IMR-90 (cell line): ENCODE data around the gene KLF7. TPM values are rescaled to one million over a fixed set of nuclear protein-coding genes. Genes with fewer than 3 reads are reported as not detected.

Experiments used
- ATAC-seq: fragments of 200-7000 bp; cut with Tn5 transposase; 2 replicates; pipeline ENCODE4 v1.9.1; 2020; ENCODE audit warnings: low read depth, mild to moderate bottlenecking, moderate library complexity
- BruUV-seq: library from RNA; stranded (reverse); fragments of 400-500 nt; replicated peaks from 2 replicates; lab custom pipeline; 2021; lab: Mats Ljungman, UMichigan
- CTCF ChIA-PET: fragments of 300-600 bp; formaldehyde crosslinking; extraction: SDS; loops from one replicate; lab custom pipeline; 2021; ENCODE audit warnings: antibody characterized with exemption; lab: Yijun Ruan, JAX
- POLR2A ChIA-PET: fragments of 300-600 bp; sonication (Branson Sonifier 250); formaldehyde crosslinking; loops from one replicate; lab custom pipeline; 2022; ENCODE audit warnings: antibody characterized with exemption; ENCODE audit not compliant: unreplicated experiment; lab: Charles Lee
- DNase-seq: peaks from one replicate; pipeline ENCODE4 v3.0.0; 2013
- H2AFZ ChIP-seq: replicated peaks from 2 replicates; pipeline ENCODE3; 2013; ENCODE audit warnings: low read length, mild to moderate bottlenecking; ENCODE audit not compliant: poor library complexity
- H2AK5ac ChIP-seq: 2 replicates; pipeline ENCODE4 v1.6.1; 2013; ENCODE audit warnings: low read depth, low read length, inconsistent platforms
- H2AK9ac ChIP-seq: replicated peaks from 2 replicates; pipeline ENCODE3; 2013; ENCODE audit warnings: mild to moderate bottlenecking, low read depth, low read length, moderate library complexity; ENCODE audit not compliant: poor library complexity
- H2BK120ac ChIP-seq: 2 replicates; pipeline ENCODE4 v1.6.1; 2013; ENCODE audit warnings: low read depth, low read length, inconsistent platforms
- H2BK15ac ChIP-seq: 3 replicates; pipeline ENCODE4 v1.6.1; 2013; ENCODE audit warnings: low read depth, low read length, inconsistent platforms
- H2BK20ac ChIP-seq: 2 replicates; pipeline ENCODE4 v1.6.1; 2013; ENCODE audit warnings: low read depth, mild to moderate bottlenecking, inconsistent platforms, low read length, moderate library complexity
- H2BK5ac ChIP-seq: 2 replicates; pipeline ENCODE4 v1.6.1; 2013; ENCODE audit warnings: mild to moderate bottlenecking, low read depth, low read length, inconsistent platforms; ENCODE audit not compliant: poor library complexity, severe bottlenecking
- H3K14ac ChIP-seq: replicated peaks from 2 replicates; pipeline ENCODE4 v1.6.1; 2013; ENCODE audit warnings: low read depth, low read length, inconsistent platforms
- H3K18ac ChIP-seq: 2 replicates; pipeline ENCODE4 v1.6.1; 2013; ENCODE audit warnings: low read depth, low read length, control low read depth
- H3K23ac ChIP-seq: 2 replicates; pipeline ENCODE4 v1.6.1; 2013; ENCODE audit warnings: low read depth, low read length, inconsistent platforms
- H3K27ac ChIP-seq: 2 replicates; pipeline ENCODE4 v1.5.1; 2013; ENCODE audit warnings: mild to moderate bottlenecking, control low read depth, low read length; ENCODE audit not compliant: insufficient read depth
- H3K27me3 ChIP-seq: 2 replicates; pipeline ENCODE4 v1.6.1; 2013; ENCODE audit warnings: low read length; ENCODE audit not compliant: control insufficient read depth, insufficient read depth
- H3K36me3 ChIP-seq: 2 replicates; pipeline ENCODE4 v1.6.1; 2013; ENCODE audit warnings: low read length, mixed read lengths; ENCODE audit not compliant: control insufficient read depth, insufficient read depth
- H3K4ac ChIP-seq: 2 replicates; pipeline ENCODE4 v1.6.1; 2013; ENCODE audit warnings: low read depth, low read length, inconsistent platforms
- H3K4me1 ChIP-seq: 2 replicates; pipeline ENCODE4 v1.6.1; 2013; ENCODE audit warnings: low read length, mixed read lengths; ENCODE audit not compliant: control insufficient read depth, insufficient read depth
- H3K4me2 ChIP-seq: 2 replicates; pipeline ENCODE4 v1.6.1; 2013; ENCODE audit warnings: low read depth, mild to moderate bottlenecking, control low read depth, low read length, moderate library complexity
- H3K4me3 ChIP-seq: 2 replicates; pipeline ENCODE4 v1.5.1; 2013; ENCODE audit warnings: low read depth, mild to moderate bottlenecking, control low read depth, low read length, moderate library complexity; ENCODE audit not compliant: insufficient read depth
- H3K56ac ChIP-seq: 2 replicates; pipeline ENCODE4 v1.6.1; 2013; ENCODE audit warnings: low read length, inconsistent platforms; ENCODE audit not compliant: insufficient read depth; ENCODE audit errors: extremely low read depth
- H3K79me1 ChIP-seq, 2 experiments: 2 replicates each; pipeline ENCODE4 v1.6.1; 2013; ENCODE audit warnings: low read length in 2 of 2, inconsistent platforms in 1 of 2, low read depth in 1 of 2
- H3K9ac ChIP-seq: 2 replicates; pipeline ENCODE4 v1.6.1; 2013; ENCODE audit warnings: low read depth, low read length, control low read depth
- H3K9me1 ChIP-seq: 2 replicates; pipeline ENCODE4 v1.6.1; 2013; ENCODE audit warnings: low read length, inconsistent platforms; ENCODE audit not compliant: insufficient read depth
- H3K9me3 ChIP-seq: 2 replicates; pipeline ENCODE4 v1.6.1; 2013; ENCODE audit warnings: low read length; ENCODE audit not compliant: control insufficient read depth, insufficient read depth
- H4K20me1 ChIP-seq: 2 replicates; pipeline ENCODE4 v1.6.1; 2013; ENCODE audit warnings: low read length, inconsistent platforms; ENCODE audit not compliant: insufficient read depth
- H4K5ac ChIP-seq: 2 replicates; pipeline ENCODE4 v1.6.1; 2013; ENCODE audit warnings: mild to moderate bottlenecking, low read depth, low read length, control low read depth
- H4K8ac ChIP-seq, 2 experiments: 2 replicates each; pipeline ENCODE4 v1.6.1; 2013; ENCODE audit warnings: low read depth in 2 of 2, low read length in 2 of 2, control low read depth in 1 of 2, inconsistent platforms in 1 of 2
- H4K91ac ChIP-seq: 2 replicates; pipeline ENCODE4 v1.6.1; 2013; ENCODE audit warnings: low read depth, low read length, inconsistent platforms; ENCODE audit not compliant: insufficient read depth
- CEBPB ChIP-seq: IDR thresholded peaks from 2 replicates; pipeline ENCODE4 v1.6.1; 2012; ENCODE audit warnings: low read depth, low read length, improper control_type of control experiment
- MAFK ChIP-seq: IDR thresholded peaks from 2 replicates; pipeline ENCODE4 v1.6.1; 2012; ENCODE audit warnings: low read depth, low read length, improper control_type of control experiment
- NFE2L2 ChIP-seq: fragments of 150-350 bp; IDR thresholded peaks from 2 replicates; pipeline ENCODE4 v1.6.1; 2016; ENCODE audit warnings: low read depth, mild to moderate bottlenecking, low read length
- RCOR1 ChIP-seq: IDR thresholded peaks from 2 replicates; pipeline ENCODE4 v1.6.1; 2012; ENCODE audit warnings: mild to moderate bottlenecking, low read length, improper control_type of control experiment; ENCODE audit not compliant: insufficient replicate concordance
- SMC3 ChIP-seq: fragments of 150-350 bp; IDR thresholded peaks from 2 replicates; pipeline ENCODE4 v1.6.1; 2016; ENCODE audit warnings: low read depth, mild to moderate bottlenecking, antibody characterized with exemption, low read length, moderate library complexity
- WGBS, 2 experiments: methylation state at CpG; one replicate each; pipeline versions ENCODE4 v1.1.5 to v1.1.7; 2013; ENCODE audit warnings: missing lambda C conversion rate in 2 of 2; ENCODE audit not compliant: insufficient read length in 1 of 2; ENCODE audit errors: extremely low coverage in 2 of 2; 5-methylcytosine and 5-hydroxymethylcytosine counted together
- dilution Hi-C: fragments of 300-500 bp; cut with HindIII; formaldehyde crosslinking; loops from one replicate; pipeline ENCODE4 v1.14.3; 2018; ENCODE audit warnings: low sequenced_read_pairs; ENCODE audit not compliant: unreplicated experiment
- in situ Hi-C: fragments of 300-500 bp; cut with MboI; formaldehyde crosslinking; loops from 3 replicates; pipeline ENCODE4 v1.14.3; 2019; ENCODE audit warnings: low sequenced_read_pairs, inconsistent platforms, mixed read lengths
- intact Hi-C: fragments of 100-400 bp; cut with micrococcal nuclease; formaldehyde crosslinking; loops from 2 replicates; pipeline ENCODE4 v1.10.0; 2022
- polyA plus RNA-seq, 3 experiments: library from polyadenylated mRNA; depleted of rRNA; stranded (reverse); fragments of >200 nt; gene quantifications; 2 replicates each; pipeline ENCODE4 v1.2.3, GENCODE V29; 2012; ENCODE audit warnings: low replicate concordance in 1 of 3
- total RNA-seq: library from RNA; depleted of rRNA; stranded (reverse); fragments of >200 nt; gene quantifications from 2 replicates; pipeline ENCODE4 v1.2.3, GENCODE V29; 2012
- TF ChIP-seq, protein P1 (sequence below): conservative IDR thresholded peaks from 2 replicates; pipeline ENCODE4 v1.5.1; 2012; ENCODE audit warnings: mild to moderate bottlenecking, low read depth, low read length, improper control_type of control experiment

KLF7 gene
- total and polyA plus RNA-seq, 2 of the 4 experiments (the other 2 are of a cell fraction): 23.1 to 28.5 TPM

GRCh38 chr2:207130958-207131521, 34.7 kb downstream of the KLF7 start:
- intact Hi-C loops: no loop called here
- POLR2A ChIA-PET: no interaction called here
- no peak overlapping the region for H3K4ac ChIP-seq

More at GRCh38 chr2:207130958-207131521, 34.7 kb downstream of the KLF7 start:
- 0 out of 2 replicates have a peak, but pooled peaks cover 3% of the 10 kb centered on the region for H3K36me3 ChIP-seq
- no peak overlapping the region for H3K4me3 ChIP-seq
- no peak overlapping the region; the same call in 1 of the 2 replicates for H2BK20ac ChIP-seq
- no peaks in the 10 kb centered on the region for H3K27me3 ChIP-seq
- ATAC-seq (no peak), DNase-seq (no peak)
- no peak overlapping the region for H3K4me2 ChIP-seq
- H2AFZ ChIP-seq: no peak overlapping the region
- H4K5ac ChIP-seq: no peak overlapping the region
- in situ Hi-C loops: no loop called here
- WGBS, 2 experiments: no CpG with 5 or more reads among the region's 2 CpGs
- peaks cover 93% of the 10 kb centered on the region for H4K20me1 ChIP-seq
- peaks cover 29% of the 10 kb centered on the region for H3K9me1 ChIP-seq
- CTCF ChIA-PET: interaction anchor here (1.4 kb wide), 1 partner anchor 17 kb away, joined by 3 read pairs; no protein-coding TSS in a partner anchor
- TF ChIP-seq, protein P1, sequence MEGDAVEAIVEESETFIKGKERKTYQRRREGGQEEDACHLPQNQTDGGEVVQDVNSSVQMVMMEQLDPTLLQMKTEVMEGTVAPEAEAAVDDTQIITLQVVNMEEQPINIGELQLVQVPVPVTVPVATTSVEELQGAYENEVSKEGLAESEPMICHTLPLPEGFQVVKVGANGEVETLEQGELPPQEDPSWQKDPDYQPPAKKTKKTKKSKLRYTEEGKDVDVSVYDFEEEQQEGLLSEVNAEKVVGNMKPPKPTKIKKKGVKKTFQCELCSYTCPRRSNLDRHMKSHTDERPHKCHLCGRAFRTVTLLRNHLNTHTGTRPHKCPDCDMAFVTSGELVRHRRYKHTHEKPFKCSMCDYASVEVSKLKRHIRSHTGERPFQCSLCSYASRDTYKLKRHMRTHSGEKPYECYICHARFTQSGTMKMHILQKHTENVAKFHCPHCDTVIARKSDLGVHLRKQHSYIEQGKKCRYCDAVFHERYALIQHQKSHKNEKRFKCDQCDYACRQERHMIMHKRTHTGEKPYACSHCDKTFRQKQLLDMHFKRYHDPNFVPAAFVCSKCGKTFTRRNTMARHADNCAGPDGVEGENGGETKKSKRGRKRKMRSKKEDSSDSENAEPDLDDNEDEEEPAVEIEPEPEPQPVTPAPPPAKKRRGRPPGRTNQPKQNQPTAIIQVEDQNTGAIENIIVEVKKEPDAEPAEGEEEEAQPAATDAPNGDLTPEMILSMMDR: no peak
- TF ChIP-seq NFE2L2 (peak; percentile 77), CEBPB (no peak), RCOR1 (no peak), SMC3 (no peak), MAFK (no peak)
- no peak overlapping the region for H4K8ac ChIP-seq
- no peak overlapping the region for H2AK5ac ChIP-seq
- BruUV-seq: no TSS peak
- peaks cover 12 to 74% of the 10 kb centered on the region in 2 experiments; a peak in 3 of 4 replicates for H3K79me1 ChIP-seq
- peak overlapping the region; percentile 23 for H2BK5ac ChIP-seq
- no peaks in the 10 kb centered on the region for H3K9me3 ChIP-seq
- H3K56ac ChIP-seq: no peak overlapping the region
- peaks cover 36% of the 10 kb centered on the region for H3K4me1 ChIP-seq
- H3K23ac ChIP-seq: no peak overlapping the region; the same call in 1 of the 2 replicates
- H2AK9ac ChIP-seq: no peak overlapping the region
- dilution Hi-C loops: no loop called here
- H3K18ac ChIP-seq: no peak overlapping the region
- H3K27ac ChIP-seq: no peak overlapping the region
- no peak overlapping the region for H2BK15ac ChIP-seq
- no peak overlapping the region for H4K91ac ChIP-seq
- peak overlapping the region; percentile 47 for H3K14ac ChIP-seq
- no peak overlapping the region for H2BK120ac ChIP-seq
- H3K9ac ChIP-seq: no peak overlapping the region
